ENCODE data around the gene CCDC78. TPM values are rescaled to one million over a fixed set of nuclear protein-coding genes. Genes with fewer than 3 reads are reported as not detected.

The CCDC78 gene
- total RNA-seq, 2 donors from 2014 or later, result 0.43 to 0.56 TPM

- no peaks in the 10 kb centered on the region for H3K4me1 ChIP-seq
- no peaks in the 10 kb centered on the region for H3K27me3 ChIP-seq
- no peak for TF ChIP-seq CTCF (IDR thresholded peaks at IDR 0.05)
- H3K4me3 ChIP-seq, result no peak overlapping the region
- DNase-seq (ENCODE audit: low spot score), result no peak
- H3K9me3 ChIP-seq, result no peaks in the 10 kb centered on the region
- H3K36me3 ChIP-seq, result no peaks in the 10 kb centered on the region
- H3K27ac ChIP-seq, result no peak overlapping the region
Measured at GRCh38 chr16:766008-766819, 40.0 kb upstream of the CCDC78 start.

GRCh38 chr16:765488-765865 lies 39.2 kb upstream of the CCDC78 start:
- no peak overlapping the region for H3K4me3 ChIP-seq
- no peaks in the 10 kb centered on the region for H3K27me3 ChIP-seq
- no peaks in the 10 kb centered on the region for H3K36me3 ChIP-seq
- H3K27ac ChIP-seq, result no peak overlapping the region
- TF ChIP-seq CTCF (IDR thresholded peaks at IDR 0.05), result no peak
- no peaks in the 10 kb centered on the region for H3K9me3 ChIP-seq
- H3K4me1 ChIP-seq, result no peaks in the 10 kb centered on the region
- DNase-seq (ENCODE audit: low spot score), result no peak

GRCh38 chr16:764848-765487 lies 38.7 kb upstream of the CCDC78 start:
- Histone ChIP-seq H3K9me3 (no peaks in the 10 kb centered on the region), H3K36me3 (no peaks in the 10 kb centered on the region), H3K4me1 (no peaks in the 10 kb centered on the region), H3K4me3 (no peak overlapping the region), H3K27me3 (no peaks in the 10 kb centered on the region), H3K27ac (no peak overlapping the region)
- DNase-seq (ENCODE audit: low spot score), result no peak
- TF ChIP-seq CTCF (IDR thresholded peaks at IDR 0.05), result no peak

GRCh38 chr16:764184-764750 lies 38.0 kb upstream of the CCDC78 start:
- TF ChIP-seq CTCF (IDR thresholded peaks at IDR 0.05), result no peak
- Histone ChIP-seq H3K27me3 (no peaks in the 10 kb centered on the region), H3K27ac (no peak overlapping the region), H3K36me3 (no peaks in the 10 kb centered on the region), H3K4me3 (no peak overlapping the region), H3K4me1 (no peaks in the 10 kb centered on the region), H3K9me3 (no peaks in the 10 kb centered on the region)
- no peak for DNase-seq (ENCODE audit: low spot score)

- H3K9me3 ChIP-seq, result no peaks in the 10 kb centered on the region
- no peaks in the 10 kb centered on the region for H3K27me3 ChIP-seq
- no peak overlapping the region for H3K27ac ChIP-seq
- H3K4me3 ChIP-seq, result no peak overlapping the region
- no peaks in the 10 kb centered on the region for H3K36me3 ChIP-seq
- TF ChIP-seq CTCF (IDR thresholded peaks at IDR 0.05), result no peak
- no peak for DNase-seq (ENCODE audit: low spot score)
- H3K4me1 ChIP-seq, result no peaks in the 10 kb centered on the region
Measured at GRCh38 chr16:763369-764183, 37.3 kb upstream of the CCDC78 start.
